NCI-H146 (cell line): ENCODE measurements around the gene EFNB2.

Source experiments
- DNase-seq: peaks from one replicate; lab custom pipeline; 2025; lab: John Stamatoyannopoulos, UW

The EFNB2 gene

DNA sequence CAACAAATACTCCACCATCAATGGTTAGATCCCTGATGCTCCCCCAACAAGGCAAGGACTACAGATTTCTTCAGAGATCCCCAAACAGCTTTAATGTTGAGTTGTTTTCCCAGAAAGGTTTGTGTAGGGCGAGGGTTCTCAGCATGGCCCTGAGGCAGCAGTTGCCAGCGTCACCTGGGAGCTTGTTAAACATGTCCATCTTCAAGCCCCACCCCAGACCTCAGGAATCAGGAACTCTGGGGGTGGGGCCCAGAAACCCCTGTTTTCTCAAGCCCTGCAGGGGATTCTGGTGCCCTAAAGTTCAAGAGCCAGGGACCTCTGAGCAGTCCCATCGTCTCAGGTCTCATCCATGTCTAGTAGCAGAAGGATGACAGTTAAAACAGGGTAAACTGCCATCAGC is 9.6 kb downstream of the EFNB2 start:
- no peak for DNase-seq

DNA sequence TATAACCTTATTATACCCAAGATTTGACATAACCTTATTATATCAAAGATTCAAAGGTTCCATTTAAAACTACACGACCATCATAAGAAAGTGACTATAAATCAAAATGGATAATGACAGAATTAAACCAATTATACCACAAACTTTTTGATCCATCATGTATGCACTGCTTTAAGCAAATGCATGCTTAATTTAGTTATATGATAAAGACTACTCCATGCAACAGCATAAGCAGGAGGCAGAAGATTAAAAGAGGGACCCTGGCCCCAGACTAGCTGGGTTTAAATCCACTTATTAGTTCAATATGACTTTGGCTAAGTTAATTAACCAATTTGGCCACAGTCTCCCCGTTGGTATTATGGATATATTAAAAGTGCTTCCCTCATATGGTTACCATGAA is 11.4 kb downstream of the EFNB2 start:
- no peak for DNase-seq

DNA sequence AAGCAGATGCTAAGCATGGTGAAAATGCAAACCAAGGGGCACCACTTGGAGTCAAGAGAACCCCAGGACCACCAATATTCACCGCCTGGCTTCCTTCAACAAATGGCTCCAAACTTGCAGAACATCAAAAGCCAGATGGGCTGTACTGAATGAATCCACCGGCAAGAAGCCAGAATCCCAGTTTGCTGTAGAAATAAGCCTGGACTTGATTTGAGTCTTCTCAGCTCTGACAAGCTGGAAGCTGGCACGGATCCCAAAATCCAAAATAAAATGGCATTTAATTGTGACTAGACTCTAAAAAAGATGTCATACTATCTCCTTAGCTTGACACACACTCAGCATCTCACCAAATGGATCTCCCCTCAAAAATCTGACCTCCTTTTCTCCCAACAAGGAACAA is 11.9 kb downstream of the EFNB2 start:
- DNase-seq: no peak

GRCh38 chr13:106522898-106523525 is 12.4 kb downstream of the EFNB2 start:
- no peak for DNase-seq

GRCh38 chr13:106522112-106522705 is 13.3 kb downstream of the EFNB2 start:
- no peak for DNase-seq

- DNase-seq: peak; percentile 9
Measured at GRCh38 chr13:106521095-106521799, 14.2 kb downstream of the EFNB2 start.

DNA sequence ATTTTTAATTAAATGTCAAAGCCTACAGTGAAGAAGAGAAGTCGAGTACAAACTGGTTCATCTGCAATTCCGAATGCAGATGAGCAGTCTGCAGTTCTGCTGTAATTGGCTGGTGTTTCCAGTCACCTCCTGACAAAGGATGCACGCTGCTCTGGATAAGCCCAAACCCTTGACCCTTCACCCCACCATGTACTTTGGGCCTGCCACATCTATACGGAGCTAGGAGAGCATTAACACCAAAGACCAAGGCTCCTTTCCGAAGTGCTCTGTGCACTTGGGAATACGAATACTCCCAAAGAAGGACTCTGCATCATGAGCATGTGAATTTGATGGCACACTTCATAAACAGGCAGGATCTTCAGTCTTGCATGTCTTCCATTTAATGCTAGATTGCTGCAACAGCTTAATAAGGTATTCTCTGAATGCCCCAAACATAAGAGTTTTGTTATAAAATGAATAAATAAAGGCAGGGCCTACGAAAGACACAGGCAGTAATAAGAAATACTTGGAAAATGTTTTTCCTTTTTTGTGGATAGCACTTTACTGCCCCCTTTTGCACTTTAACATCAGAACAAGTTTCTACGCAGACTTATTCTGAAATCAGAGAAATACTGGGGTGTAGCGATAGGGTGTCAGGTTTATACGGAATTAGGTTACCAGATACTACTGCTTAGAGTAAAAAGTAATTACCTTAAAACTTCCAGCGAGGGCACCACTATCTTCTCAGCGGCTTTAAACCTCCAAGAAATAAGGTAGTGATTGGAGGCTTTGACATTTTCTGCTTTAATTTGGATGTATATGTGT is 15.0 kb downstream of the EFNB2 start:
- peak; percentile 12 for DNase-seq

DNA sequence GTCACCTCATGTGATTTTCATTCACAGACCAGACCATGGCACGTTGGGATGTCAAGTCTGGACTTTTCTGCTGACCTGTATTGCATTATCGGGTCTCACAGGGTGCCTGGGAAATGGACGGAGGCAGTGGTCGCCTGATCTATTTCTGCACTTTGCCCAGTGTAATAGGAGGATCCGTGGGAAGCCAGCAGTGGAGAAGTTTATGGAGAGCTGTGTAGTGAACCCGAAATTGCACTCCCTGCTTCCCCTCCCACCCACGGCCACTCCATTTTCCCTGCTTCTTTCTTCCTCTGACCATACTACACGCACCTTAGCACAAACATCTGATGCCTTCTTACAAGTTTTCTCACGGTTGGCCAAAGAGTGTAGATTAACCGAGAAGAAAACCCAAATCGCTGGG is 16.9 kb downstream of the EFNB2 start:
- no peak for DNase-seq

DNA sequence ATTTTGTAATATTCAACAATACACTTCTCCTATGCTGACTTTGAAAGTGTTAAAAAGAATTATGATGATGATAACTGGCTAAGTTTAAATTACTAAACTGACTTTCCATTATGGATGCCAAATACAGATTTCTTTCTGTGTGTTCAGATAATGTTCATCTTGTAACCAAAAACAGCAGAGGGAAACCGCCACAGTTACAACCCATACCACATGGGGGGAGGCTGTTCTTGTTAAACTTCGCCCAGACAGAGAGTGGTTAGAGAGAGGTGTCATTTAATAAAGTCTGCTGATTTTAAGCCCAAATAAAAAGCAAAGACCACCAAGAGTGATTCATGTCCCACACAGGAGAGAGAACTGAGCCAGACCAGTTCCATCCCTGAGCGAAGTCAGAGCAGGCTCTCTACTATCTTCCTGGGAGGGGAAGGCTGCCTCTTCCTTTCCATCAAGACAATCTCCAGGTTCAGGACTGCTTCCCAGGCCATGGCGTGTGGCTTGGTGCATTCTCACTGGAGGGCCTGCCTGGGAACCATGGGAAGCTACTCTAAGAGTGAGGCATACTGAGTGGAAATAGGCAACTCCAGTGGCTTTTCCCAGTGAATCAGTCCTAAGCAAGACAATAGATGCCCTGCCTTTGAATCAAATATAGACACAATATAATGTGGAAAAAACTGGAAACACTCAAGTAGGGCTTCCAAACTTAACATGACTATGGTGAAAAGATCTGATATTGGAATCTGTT is 18.2 kb downstream of the EFNB2 start:
- DNase-seq: no peak

- no peak for DNase-seq
Measured at GRCh38 chr13:106515635-106516254, 19.7 kb downstream of the EFNB2 start.

DNA sequence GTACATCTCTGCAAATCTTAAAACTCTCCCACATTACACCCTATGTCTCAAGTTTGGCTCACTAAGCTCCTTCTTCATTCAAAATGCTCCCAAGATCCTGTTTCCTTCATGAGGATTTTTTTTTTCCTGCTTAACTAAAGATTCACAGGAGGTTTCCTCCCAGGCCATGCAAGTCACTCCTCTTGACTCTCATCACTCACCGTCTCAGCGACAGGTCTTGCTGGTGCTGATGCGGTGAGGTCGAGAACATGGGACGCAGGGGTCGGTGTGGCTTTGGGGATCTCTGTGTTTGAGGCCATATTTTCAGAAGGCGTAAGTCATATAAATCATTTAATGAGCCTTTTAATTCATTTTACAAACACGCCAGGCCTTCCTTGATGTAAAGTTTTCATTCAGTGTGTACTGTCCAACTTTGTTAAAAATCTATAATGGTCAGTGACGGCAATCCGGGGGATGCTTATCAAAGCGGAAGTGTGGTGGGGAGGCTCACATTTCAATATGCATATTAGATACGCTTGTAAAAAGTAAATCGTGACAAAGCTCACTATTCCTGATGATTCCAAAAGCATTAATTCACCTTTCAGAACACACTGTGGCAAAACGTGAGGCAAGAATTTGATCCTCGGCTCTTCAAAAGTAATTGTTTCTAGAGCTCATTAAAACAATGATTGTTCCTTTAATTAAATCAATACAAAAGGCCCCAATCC is 20.4 kb downstream of the EFNB2 start:
- DNase-seq: no peak

GRCh38 chr13:106513025-106513983 is 22.2 kb downstream of the EFNB2 start:
- DNase-seq: no peak

DNA sequence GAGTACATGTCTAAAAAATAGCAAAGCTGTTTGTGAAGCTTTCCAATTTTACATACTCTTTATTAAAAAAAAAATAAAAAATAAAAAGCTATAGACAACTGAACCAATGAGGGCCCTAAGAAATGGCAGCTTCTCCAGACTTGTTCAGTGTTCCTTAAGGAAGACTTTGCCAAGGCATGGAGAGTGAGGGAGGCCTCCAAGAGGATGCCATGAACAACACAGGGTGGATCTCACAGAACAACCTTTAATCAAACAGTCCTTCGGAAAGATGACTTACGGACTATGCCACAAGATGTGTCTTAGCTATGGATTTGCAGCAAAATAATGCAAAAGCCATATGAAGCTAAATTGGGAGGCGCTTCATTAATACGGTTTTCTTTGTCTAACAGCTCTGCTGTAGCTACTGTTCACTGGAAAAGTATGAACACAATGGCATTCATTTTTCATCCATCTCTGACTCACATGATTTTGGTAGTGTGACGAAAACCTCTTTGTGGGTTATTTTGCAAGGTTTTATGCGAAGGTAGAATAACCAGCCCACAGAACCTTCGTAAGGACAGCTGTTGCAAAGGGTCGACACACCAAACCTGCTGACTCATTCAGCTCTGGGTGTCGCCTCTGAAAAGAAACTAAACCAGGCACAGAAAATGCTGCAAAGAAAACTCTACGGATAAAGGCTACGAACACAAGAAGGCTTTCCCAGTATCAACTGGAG is 27.7 kb downstream of the EFNB2 start:
- no peak for DNase-seq

- no peak for DNase-seq
Measured at GRCh38 chr13:106506286-106506685, 29.2 kb downstream of the EFNB2 start.

DNA sequence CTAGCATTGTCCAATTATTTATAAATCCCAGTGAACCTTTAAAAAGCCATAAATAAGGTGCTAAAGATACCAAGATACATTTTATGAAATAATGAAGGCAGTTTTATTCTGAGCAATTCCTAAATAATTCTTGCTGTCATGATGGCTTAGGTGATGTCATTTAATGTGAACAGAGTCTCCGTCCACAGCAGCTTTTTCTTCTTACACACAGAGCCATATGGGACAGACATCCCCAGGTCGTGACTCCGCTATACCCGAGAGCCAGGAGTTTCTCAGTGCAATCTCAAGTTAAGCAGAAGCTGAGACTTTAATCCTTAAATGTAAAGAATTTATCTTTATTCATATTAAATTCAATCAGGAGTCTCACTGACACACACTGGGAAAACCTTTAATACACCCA is 29.7 kb downstream of the EFNB2 start:
- no peak for DNase-seq

GRCh38 chr13:106505295-106505694 is 30.2 kb downstream of the EFNB2 start:
- no peak for DNase-seq

- no peak for DNase-seq
Measured at GRCh38 chr13:106503730-106504453, 31.6 kb downstream of the EFNB2 start.

DNA sequence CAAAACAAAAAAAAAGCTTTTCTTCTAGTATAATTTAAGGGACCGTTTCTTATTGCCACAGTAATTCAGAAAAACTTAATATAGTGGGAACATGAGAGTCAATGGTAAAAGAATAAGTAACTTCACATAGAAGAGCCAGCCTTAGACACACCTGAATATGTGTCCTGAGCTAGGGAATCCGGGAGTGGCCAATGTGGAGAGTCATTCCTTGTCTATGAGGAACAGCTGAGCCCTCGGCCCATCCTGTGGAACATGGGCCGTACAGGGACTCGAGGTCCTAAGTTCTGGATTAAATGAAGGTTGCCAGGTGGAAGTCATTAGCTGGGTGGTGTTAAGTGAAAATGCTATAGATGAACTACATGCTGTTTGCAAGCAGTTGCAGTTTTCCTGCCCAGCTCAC is 32.2 kb downstream of the EFNB2 start:
- no peak for DNase-seq
